ENCODE results near the gene SYNRG. TPM values are rescaled to one million over a fixed set of nuclear protein-coding genes. Genes with fewer than 3 reads are reported as not detected.

Gene SYNRG
- total RNA-seq, 2 donors from 2014 or later, result 33.0 to 34.8 TPM

- DNase-seq (ENCODE audit: low spot score), result no peak
- Histone ChIP-seq H3K27me3 (replicated peaks; ENCODE audit: insufficient read depth) (no peaks in the 10 kb centered on the region), H3K4me3 (no peak overlapping the region), H3K4me1 (replicated peaks) (peaks cover 8% of the 10 kb centered on the region), H3K27ac (no peak overlapping the region), H3K36me3 (no peaks in the 10 kb centered on the region), H3K9me3 (no peaks in the 10 kb centered on the region)
- TF ChIP-seq POLR2AphosphoS5 (IDR thresholded peaks at IDR 0.05), result no peak
- no peak for TF ChIP-seq CTCF (IDR thresholded peaks at IDR 0.05)
- TF ChIP-seq POLR2A (IDR thresholded peaks at IDR 0.05), result no peak
- 85% methylated on average over 10 of the region's 10 CpGs for WGBS
- intact Hi-C loops (cut with DNase I), result no loop called here
Measured at GRCh38 chr17:37502009-37502936, 106.9 kb downstream of the SYNRG start.

- Histone ChIP-seq H3K36me3 (no peaks in the 10 kb centered on the region), H3K27me3 (replicated peaks; ENCODE audit: insufficient read depth) (no peaks in the 10 kb centered on the region), H3K27ac (no peak overlapping the region), H3K4me1 (replicated peaks) (peaks cover 8% of the 10 kb centered on the region), H3K9me3 (no peaks in the 10 kb centered on the region), H3K4me3 (no peak overlapping the region)
- intact Hi-C loops (cut with DNase I), result no loop called here
- no peak for DNase-seq (ENCODE audit: low spot score)
- no peak for TF ChIP-seq CTCF (IDR thresholded peaks at IDR 0.05)
- no peak for TF ChIP-seq POLR2AphosphoS5 (IDR thresholded peaks at IDR 0.05)
- no peak for TF ChIP-seq POLR2A (IDR thresholded peaks at IDR 0.05)
Measured at GRCh38 chr17:37500378-37500777, 108.8 kb downstream of the SYNRG start.

GRCh38 chr17:37494971-37495370 is 114.2 kb downstream of the SYNRG start:
- no peaks in the 10 kb centered on the region for H3K4me1 ChIP-seq (replicated peaks)
- 74% methylated on average over 8 of the region's 8 CpGs for WGBS
- H3K4me3 ChIP-seq, result no peak overlapping the region
- no peaks in the 10 kb centered on the region for H3K9me3 ChIP-seq
- H3K27ac ChIP-seq, result no peak overlapping the region
- TF ChIP-seq POLR2A (IDR thresholded peaks at IDR 0.05) (no peak), CTCF (IDR thresholded peaks at IDR 0.05) (no peak), POLR2AphosphoS5 (IDR thresholded peaks at IDR 0.05) (no peak)
- no peaks in the 10 kb centered on the region for H3K36me3 ChIP-seq
- no peaks in the 10 kb centered on the region for H3K27me3 ChIP-seq (replicated peaks; ENCODE audit: insufficient read depth)
- DNase-seq (ENCODE audit: low spot score), result no peak
- intact Hi-C loops (cut with DNase I), result no loop called here

GRCh38 chr17:37494401-37494831 is 114.8 kb downstream of the SYNRG start:
- DNase-seq (ENCODE audit: low spot score), result no peak
- no peak overlapping the region for H3K4me3 ChIP-seq
- TF ChIP-seq CTCF (IDR thresholded peaks at IDR 0.05), result no peak
- TF ChIP-seq POLR2A (IDR thresholded peaks at IDR 0.05), result no peak
- TF ChIP-seq POLR2AphosphoS5 (IDR thresholded peaks at IDR 0.05), result no peak
- WGBS, result 72% methylated on average over 3 of the region's 3 CpGs
- H3K27me3 ChIP-seq (replicated peaks; ENCODE audit: insufficient read depth), result no peaks in the 10 kb centered on the region
- H3K36me3 ChIP-seq, result no peaks in the 10 kb centered on the region
- no peak overlapping the region for H3K27ac ChIP-seq
- intact Hi-C loops (cut with DNase I), result no loop called here
- H3K4me1 ChIP-seq (replicated peaks), result no peaks in the 10 kb centered on the region
- H3K9me3 ChIP-seq, result no peaks in the 10 kb centered on the region
